ENCODE measurements around the gene NETO2. TPM values are rescaled to one million over a fixed set of nuclear protein-coding genes. Genes with fewer than 3 reads are reported as not detected.
"Not testable (repeated sequence)": the region's sequence is repeated elsewhere in the genome, so short reads cannot be mapped to it uniquely, and the experiment has no call there.

The NETO2 gene
- total RNA-seq, 1 experiment from 2014 or later = 28.6 TPM

DNA sequence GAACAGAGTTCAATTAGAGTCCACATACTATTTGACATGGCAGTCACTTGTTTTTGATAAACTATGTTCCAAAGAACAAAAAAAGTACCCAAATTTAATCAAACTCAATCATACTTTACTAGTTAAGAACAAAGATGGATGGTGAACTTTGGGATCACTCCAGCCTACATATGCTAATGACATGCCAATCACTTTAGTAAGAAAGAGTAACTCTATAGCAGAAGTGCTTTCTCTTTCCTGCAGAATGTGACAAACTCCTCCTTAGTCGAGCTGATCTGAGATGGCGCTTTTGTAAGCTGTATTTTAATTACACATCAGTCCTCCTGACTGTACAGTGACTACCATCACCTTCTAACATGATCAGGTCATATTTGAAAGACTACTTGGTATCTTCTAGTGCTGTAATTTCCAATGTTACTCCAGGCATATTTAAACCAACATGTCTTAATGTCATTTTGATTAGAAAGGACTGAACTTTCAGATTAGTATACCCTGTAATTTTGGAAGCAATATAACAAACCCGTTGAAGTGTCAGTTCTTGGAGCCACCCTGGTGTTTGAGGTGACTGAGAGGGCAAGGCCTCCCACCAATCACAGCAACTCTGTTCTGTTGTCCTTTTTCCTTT is 4.1 kb downstream of the NETO2 start:
- no peak overlapping the region for H3K18ac ChIP-seq (ENCODE audit: insufficient read length, low read depth, low read length)
- H3T11ph ChIP-seq (ENCODE audit: low read length) = no peak overlapping the region
- H3K56ac ChIP-seq (ENCODE audit: insufficient read length, low read depth, low read length) = no peak overlapping the region
- no peak for DNase-seq
- H3K27me3 Mint-ChIP-seq (ENCODE audit: low read depth) = peaks cover 13% of the 10 kb centered on the region
- no peak overlapping the region for H3K14ac ChIP-seq (ENCODE audit: insufficient read depth, low read length)
- peaks cover 7% of the 10 kb centered on the region for H3K79me1 ChIP-seq (ENCODE audit: insufficient read depth, low read depth, low read length, poor library complexity, severe bottlenecking)
- no peaks in the 10 kb centered on the region for H3K9me3 ChIP-seq (ENCODE audit: control insufficient read depth, low read depth, low read length)
- no peak overlapping the region for H3K27ac Mint-ChIP-seq
- no peak overlapping the region for H3K23ac ChIP-seq (ENCODE audit: insufficient read length, low read depth, low read length)
- no peak overlapping the region for H4K5ac ChIP-seq (ENCODE audit: insufficient read length, low read depth, low read length)
- H4K20me1 ChIP-seq (ENCODE audit: control insufficient read depth, insufficient read depth, insufficient read length) = no peaks in the 10 kb centered on the region
- no peak overlapping the region for H3K27ac ChIP-seq (ENCODE audit: insufficient read length, low read depth, low read length)
- no peak overlapping the region for H2BK120ac ChIP-seq (ENCODE audit: low read depth, low read length, poor library complexity, severe bottlenecking)
- peaks cover 1% of the 10 kb centered on the region; the same call in 1 of the 2 replicates for H3K79me2 ChIP-seq (ENCODE audit: insufficient read depth, low read length)
- H3K9me3 Mint-ChIP-seq = peaks cover 0 to 1% of the 10 kb centered on the region in 2 experiments; a peak in 1 of 5 replicates
- H3K27me3 ChIP-seq (ENCODE audit: insufficient read depth, low read length) = peaks cover under 1% of the 10 kb centered on the region; the same call in 1 of the 2 replicates
- H2AFZ ChIP-seq (ENCODE audit: low read length) = no peak overlapping the region
- WGBS (ENCODE audit: extremely low coverage, insufficient read length, low lambda C conversion rate) = no CpG with 5 or more reads among the region's 3 CpGs
- no peak overlapping the region for H4K91ac ChIP-seq (ENCODE audit: insufficient read length, low read depth, low read length)
- TF ChIP-seq CTCF (conservative IDR thresholded peaks at IDR 0.05) = no peak
- H2AK5ac ChIP-seq (ENCODE audit: insufficient read length, low read length) = no peak overlapping the region
- H3K4me3 Mint-ChIP-seq = no peak overlapping the region
- H3K4ac ChIP-seq (ENCODE audit: low read depth, low read length) = no peak overlapping the region
- H3K4me1 Mint-ChIP-seq = peaks cover 20 to 28% of the 10 kb centered on the region in 2 experiments
- H2BK5ac ChIP-seq (ENCODE audit: insufficient read length, low read length) = no peak overlapping the region
- no peaks in the 10 kb centered on the region for H3K36me3 Mint-ChIP-seq (ENCODE audit: insufficient read depth in 1 of 3, low read depth in 3 of 3)
- no peak overlapping the region for H2BK20ac ChIP-seq (ENCODE audit: low read depth, low read length, poor library complexity, severe bottlenecking)
- no peak overlapping the region for H3K4me2 ChIP-seq (ENCODE audit: insufficient read depth, insufficient read length, low read length)
- H2BK12ac ChIP-seq (ENCODE audit: insufficient read length, low read depth, low read length) = no peak overlapping the region
- H4K8ac ChIP-seq (replicated peaks; ENCODE audit: insufficient read length, low read depth, low read length) = no peak overlapping the region
- no peak overlapping the region for H2BK15ac ChIP-seq (ENCODE audit: low read depth, low read length)
- no peak overlapping the region for H3K9ac ChIP-seq (ENCODE audit: extremely low read depth, insufficient read length, low read length)
- no peaks in the 10 kb centered on the region for H3K4me1 ChIP-seq (ENCODE audit: insufficient read depth, low read length)
- peaks cover 16% of the 10 kb centered on the region for H3K23me2 ChIP-seq (ENCODE audit: insufficient read length, low read depth, low read length, poor library complexity, severe bottlenecking)

GRCh38 chr16:47137925-47138324 is 5.8 kb downstream of the NETO2 start:
- H3K79me2 ChIP-seq (ENCODE audit: insufficient read depth, low read length) = not testable (repeated sequence)

More at GRCh38 chr16:47137925-47138324, 5.8 kb downstream of the NETO2 start:
- H2AK5ac ChIP-seq (ENCODE audit: insufficient read length, low read length); DNase-seq; H3K9me3 Mint-ChIP-seq; H3K4me1 ChIP-seq (ENCODE audit: insufficient read depth, low read length); H3K23ac ChIP-seq (ENCODE audit: insufficient read length, low read depth, low read length); H3K9ac ChIP-seq (ENCODE audit: extremely low read depth, insufficient read length, low read length); H3K27ac Mint-ChIP-seq; H3T11ph ChIP-seq (ENCODE audit: low read length); H3K27me3 Mint-ChIP-seq (ENCODE audit: low read depth); H2BK12ac ChIP-seq (ENCODE audit: insufficient read length, low read depth, low read length); H4K8ac ChIP-seq (replicated peaks; ENCODE audit: insufficient read length, low read depth, low read length); H3K18ac ChIP-seq (ENCODE audit: insufficient read length, low read depth, low read length); H4K20me1 ChIP-seq (ENCODE audit: control insufficient read depth, insufficient read depth, insufficient read length); H2AFZ ChIP-seq (ENCODE audit: low read length); H2BK20ac ChIP-seq (ENCODE audit: low read depth, low read length, poor library complexity, severe bottlenecking); H2BK5ac ChIP-seq (ENCODE audit: insufficient read length, low read length); H3K36me3 Mint-ChIP-seq (ENCODE audit: insufficient read depth in 1 of 3, low read depth in 3 of 3); H4K5ac ChIP-seq (ENCODE audit: insufficient read length, low read depth, low read length); H3K27me3 ChIP-seq (ENCODE audit: insufficient read depth, low read length); H3K79me1 ChIP-seq (ENCODE audit: insufficient read depth, low read depth, low read length, poor library complexity, severe bottlenecking); H3K4me2 ChIP-seq (ENCODE audit: insufficient read depth, insufficient read length, low read length); H3K23me2 ChIP-seq (ENCODE audit: insufficient read length, low read depth, low read length, poor library complexity, severe bottlenecking); H2BK120ac ChIP-seq (ENCODE audit: low read depth, low read length, poor library complexity, severe bottlenecking); H3K14ac ChIP-seq (ENCODE audit: insufficient read depth, low read length); H4K91ac ChIP-seq (ENCODE audit: insufficient read length, low read depth, low read length); H3K4ac ChIP-seq (ENCODE audit: low read depth, low read length); H3K4me3 Mint-ChIP-seq; H3K56ac ChIP-seq (ENCODE audit: insufficient read length, low read depth, low read length); H3K27ac ChIP-seq (ENCODE audit: insufficient read length, low read depth, low read length); H2BK15ac ChIP-seq (ENCODE audit: low read depth, low read length); H3K9me3 ChIP-seq (ENCODE audit: control insufficient read depth, low read depth, low read length): not testable (repeated sequence)
- peaks cover 19 to 27% of the 10 kb centered on the region in 2 experiments for H3K4me1 Mint-ChIP-seq
- WGBS (ENCODE audit: extremely low coverage, insufficient read length, low lambda C conversion rate) = no CpG with 5 or more reads among the region's 9 CpGs

Measured in H9 (cell line).